ENCODE results near the gene UXS1. TPM values are rescaled to one million over a fixed set of nuclear protein-coding genes. Genes with fewer than 3 reads are reported as not detected.
"Not testable (repeated sequence)": the region's sequence is repeated elsewhere in the genome, so short reads cannot be mapped to it uniquely, and the experiment has no call there.

Gene UXS1
- total RNA-seq = 100 to 1,000 TPM in 1 of 2 donors, 10 to 100 TPM in 1; 62.0 to 105 TPM

DNA sequence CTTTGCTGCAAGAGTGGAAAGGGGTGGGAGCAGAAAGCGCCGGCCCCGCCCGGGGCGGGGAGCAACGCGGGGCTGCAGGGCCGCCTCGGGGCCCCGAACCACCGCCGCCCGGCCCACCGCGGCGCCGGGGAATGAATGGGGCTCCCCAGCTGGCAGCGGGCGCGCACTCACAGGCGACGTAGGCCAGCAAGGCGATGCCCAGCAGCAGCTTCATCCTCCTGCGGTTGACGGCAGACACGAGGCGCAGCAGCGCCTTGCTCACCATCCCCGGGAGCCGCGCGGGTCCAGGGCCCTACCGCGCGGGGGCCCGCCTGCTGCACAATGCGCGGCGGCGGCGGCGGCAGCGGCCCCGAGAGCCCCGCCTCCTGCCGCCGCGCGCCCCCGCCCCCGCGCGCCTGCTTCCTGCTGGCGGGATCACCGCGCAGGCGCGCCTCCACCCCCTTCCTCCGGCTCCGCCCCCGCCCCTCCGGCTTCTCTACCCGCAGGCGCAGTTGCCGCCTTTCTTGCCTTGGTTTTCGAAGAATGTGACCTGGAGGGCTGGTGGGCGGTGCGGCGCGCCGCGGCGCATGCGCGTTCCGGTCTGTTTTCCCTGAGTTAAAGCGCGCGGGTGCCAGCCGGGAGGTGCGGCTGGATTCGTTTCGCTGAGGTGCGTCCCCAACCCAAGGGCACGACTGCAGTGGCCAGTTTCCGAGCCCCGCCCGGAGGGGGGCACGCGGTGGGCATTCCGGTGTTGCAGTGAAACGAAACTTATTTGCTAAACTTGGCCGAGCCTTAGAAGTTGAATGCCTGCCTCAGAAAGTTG, at the start of gene UXS1:
Gene UXS1 (minus strand): TSS at position 325 of the 802 bp plus-strand sequence. CDS start 60 bp downstream, at position 265.
- Mint-ChIP-seq H3K36me3 (ENCODE audit: low read depth) (peaks cover 28% of the 10 kb centered on the region), H3K9me3 (no peaks in the 10 kb centered on the region), H3K4me3 (peak within 1 kb of the TSS; percentile 82), H3K27me3 (no peaks in the 10 kb centered on the region), H3K27ac (peak within 1 kb of the TSS; percentile 89), H3K4me1 (peaks cover 29% of the 10 kb centered on the region)
- peak; percentile 73 for ATAC-seq (replicated peaks)

DNA sequence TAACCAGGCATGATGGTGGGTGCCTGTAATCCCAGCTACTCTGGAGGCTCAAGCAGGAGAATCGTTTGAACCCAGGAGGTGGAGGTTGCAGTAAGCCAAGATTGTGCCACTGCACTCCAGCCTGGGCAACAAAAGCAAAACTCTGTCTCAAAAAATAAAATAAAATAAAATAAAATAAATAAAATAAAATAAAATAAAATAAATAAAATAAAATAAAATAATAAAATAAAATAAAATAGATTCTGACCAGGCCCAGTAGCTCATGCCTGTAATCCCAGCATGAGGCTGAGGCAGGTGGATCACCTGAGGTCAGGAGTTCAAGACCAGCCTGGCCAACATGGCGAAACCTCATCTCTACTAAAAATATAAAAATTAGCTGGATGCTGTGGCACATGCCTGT, 45.4 kb upstream of the UXS1 start:
- ATAC-seq (replicated peaks); H3K4me1 Mint-ChIP-seq; H3K27me3 Mint-ChIP-seq; H3K36me3 Mint-ChIP-seq (ENCODE audit: low read depth); H3K4me3 Mint-ChIP-seq; H3K27ac Mint-ChIP-seq: not testable (repeated sequence)
- H3K9me3 Mint-ChIP-seq = peaks cover 11% of the 10 kb centered on the region

DNA sequence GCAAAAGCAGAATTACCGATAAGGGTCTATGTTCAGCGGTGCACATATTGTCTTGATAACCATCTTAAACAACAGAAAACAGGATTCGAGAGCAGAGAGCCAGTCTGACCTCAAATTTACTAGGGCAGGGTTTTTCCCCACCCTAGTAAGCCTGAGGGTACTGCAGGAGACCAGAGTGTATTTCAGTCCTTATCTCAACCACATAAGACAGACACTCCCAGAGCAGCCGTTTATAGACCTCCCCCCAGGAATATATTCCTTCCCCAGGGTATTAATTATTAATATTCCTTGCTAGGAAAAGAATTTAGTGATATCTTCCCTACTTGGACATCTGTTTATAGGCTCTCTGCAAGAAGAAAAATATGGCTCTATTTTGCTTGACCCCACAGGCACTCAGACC, 41.3 kb upstream of the UXS1 start:
- H3K27ac Mint-ChIP-seq; ATAC-seq (replicated peaks); H3K4me3 Mint-ChIP-seq; H3K36me3 Mint-ChIP-seq (ENCODE audit: low read depth); H3K27me3 Mint-ChIP-seq; H3K4me1 Mint-ChIP-seq: not testable (repeated sequence)
- peaks cover 18% of the 10 kb centered on the region for H3K9me3 Mint-ChIP-seq

DNA sequence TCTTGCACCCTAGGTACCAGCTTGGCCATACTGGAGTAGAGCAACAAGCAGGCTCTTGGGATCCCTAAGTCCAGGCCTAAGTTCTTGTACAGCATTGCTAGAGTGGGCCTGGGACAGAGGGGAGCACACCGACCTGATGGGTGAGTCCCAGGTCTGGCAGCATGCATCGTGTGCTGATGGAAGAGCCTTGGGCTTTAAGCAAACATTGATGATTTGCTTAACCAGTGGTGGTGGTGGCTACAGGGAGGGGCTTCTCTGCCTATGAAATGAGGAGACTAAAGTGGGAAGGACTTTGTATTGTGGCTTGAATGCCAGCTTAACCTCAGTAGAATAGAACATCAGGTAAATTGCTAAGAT, 39.2 kb upstream of the UXS1 start:
- H3K27me3 Mint-ChIP-seq = peaks cover 7% of the 10 kb centered on the region
- no peak overlapping the region for H3K27ac Mint-ChIP-seq
- H3K4me3 Mint-ChIP-seq = no peak overlapping the region
- H3K4me1 Mint-ChIP-seq = no peaks in the 10 kb centered on the region
- no peak for ATAC-seq (replicated peaks)
- H3K9me3 Mint-ChIP-seq = peaks cover 18% of the 10 kb centered on the region
- no peaks in the 10 kb centered on the region for H3K36me3 Mint-ChIP-seq (ENCODE audit: low read depth)

DNA sequence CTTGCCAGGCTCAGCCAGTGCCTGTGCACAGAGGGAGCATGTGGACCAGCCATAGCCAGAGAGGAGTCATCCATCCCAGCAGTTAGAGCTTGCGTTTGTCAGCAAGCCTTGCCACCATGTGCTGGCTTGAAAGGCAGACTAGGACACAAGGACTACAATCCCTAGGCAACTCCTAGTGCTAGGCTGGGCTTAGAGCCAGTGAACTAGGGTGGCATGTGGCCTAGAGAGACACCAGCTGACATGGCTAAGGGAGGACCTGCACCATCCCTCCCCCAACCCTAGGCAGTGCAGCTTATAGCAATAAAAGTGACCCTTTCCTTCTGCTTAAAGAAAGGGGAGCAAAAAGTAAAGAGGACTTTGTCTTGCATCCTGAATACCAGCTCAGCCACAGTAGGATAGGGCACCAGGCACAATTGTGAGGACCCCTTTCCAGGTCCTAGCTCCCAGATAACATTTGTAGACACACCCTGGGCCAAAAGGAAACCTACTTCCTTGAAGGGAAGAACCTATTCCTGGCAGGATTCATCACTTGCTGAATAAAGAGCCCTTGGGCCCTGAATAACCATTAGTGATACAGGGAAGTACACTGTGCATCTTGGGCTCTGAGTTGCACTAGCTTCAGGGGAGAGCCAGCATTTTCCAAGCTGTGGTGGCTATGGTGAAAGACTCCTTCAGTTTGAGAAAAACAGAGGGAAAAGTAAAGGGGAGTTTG, 38.7 kb upstream of the UXS1 start:
- Mint-ChIP-seq H3K4me1 (no peaks in the 10 kb centered on the region), H3K27ac (no peak overlapping the region), H3K9me3 (peaks cover 18% of the 10 kb centered on the region), H3K27me3 (peaks cover 7% of the 10 kb centered on the region), H3K4me3 (no peak overlapping the region), H3K36me3 (ENCODE audit: low read depth) (no peaks in the 10 kb centered on the region)
- ATAC-seq (replicated peaks) = no peak

DNA sequence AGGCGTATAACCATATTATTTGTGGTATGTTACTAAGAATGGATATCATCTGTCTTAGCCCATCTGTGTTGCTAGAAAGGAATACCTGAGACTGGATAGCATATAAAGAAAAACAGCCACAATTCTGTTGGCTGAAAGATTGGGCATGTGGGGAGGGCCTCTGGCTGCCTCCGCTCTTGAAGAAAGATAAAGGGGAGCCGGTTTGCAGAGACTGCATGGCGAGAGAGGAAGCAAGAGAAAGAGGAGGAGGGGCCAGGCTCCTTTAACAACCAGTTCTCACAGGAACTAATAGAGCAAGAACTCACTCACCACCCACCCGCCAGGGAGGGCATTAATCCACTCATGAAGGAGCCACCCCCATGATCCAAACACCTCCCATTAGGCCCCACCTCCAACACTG, 29.2 kb upstream of the UXS1 start:
- H3K9me3 Mint-ChIP-seq = no peaks in the 10 kb centered on the region
- H3K27me3 Mint-ChIP-seq = no peaks in the 10 kb centered on the region
- H3K4me1 Mint-ChIP-seq = no peaks in the 10 kb centered on the region
- H3K36me3 Mint-ChIP-seq (ENCODE audit: low read depth) = no peaks in the 10 kb centered on the region
- no peak for ATAC-seq (replicated peaks)
- no peak overlapping the region for H3K4me3 Mint-ChIP-seq
- no peak overlapping the region for H3K27ac Mint-ChIP-seq

DNA sequence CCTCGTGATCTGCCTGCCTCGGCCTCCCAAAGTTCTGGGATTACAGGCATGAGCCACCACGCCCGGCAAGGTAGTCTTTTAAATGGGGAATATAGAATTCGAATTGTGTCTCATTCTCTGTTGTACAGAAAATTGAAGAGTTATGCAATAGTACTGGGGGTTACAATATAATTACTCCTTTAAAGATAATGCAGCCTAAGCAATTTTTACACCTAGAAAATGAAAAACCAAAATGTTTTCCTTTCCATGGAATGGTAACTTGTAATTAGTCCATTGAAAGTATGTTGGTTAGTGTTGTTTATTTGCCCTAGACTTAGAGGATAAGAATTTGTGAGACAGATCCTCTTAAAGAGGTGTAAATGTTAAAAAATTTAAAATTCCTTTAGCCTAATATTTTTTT, 28.0 kb upstream of the UXS1 start:
- H3K36me3 Mint-ChIP-seq (ENCODE audit: low read depth); H3K4me3 Mint-ChIP-seq; ATAC-seq (replicated peaks); H3K9me3 Mint-ChIP-seq; H3K4me1 Mint-ChIP-seq; H3K27me3 Mint-ChIP-seq; H3K27ac Mint-ChIP-seq: not testable (repeated sequence)

DNA sequence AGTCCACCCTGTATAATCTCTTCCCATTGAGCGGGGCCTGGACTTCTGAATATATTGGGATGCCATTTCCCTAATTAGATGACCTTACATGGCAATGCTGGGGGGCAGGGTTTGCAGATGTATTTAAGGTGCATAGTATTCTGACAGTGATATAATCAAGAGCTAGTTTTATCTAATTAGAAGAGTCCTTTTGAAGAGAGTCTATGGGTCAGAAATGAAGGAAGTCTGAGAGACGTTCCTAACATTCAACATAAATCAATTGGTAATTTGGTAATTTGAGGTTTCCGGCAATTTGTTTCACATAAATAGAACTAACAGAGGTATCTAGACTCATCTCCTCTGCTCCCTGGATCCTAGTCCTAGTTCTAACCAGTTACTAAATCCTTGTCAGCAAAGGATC, 25.7 kb upstream of the UXS1 start:
- H3K27me3 Mint-ChIP-seq = no peaks in the 10 kb centered on the region
- no peaks in the 10 kb centered on the region for H3K36me3 Mint-ChIP-seq (ENCODE audit: low read depth)
- no peak overlapping the region for H3K27ac Mint-ChIP-seq
- no peaks in the 10 kb centered on the region for H3K9me3 Mint-ChIP-seq
- no peak overlapping the region for H3K4me3 Mint-ChIP-seq
- ATAC-seq (replicated peaks) = no peak
- H3K4me1 Mint-ChIP-seq = no peaks in the 10 kb centered on the region

GRCh38 chr2:106219157-106219556, 25.1 kb upstream of the UXS1 start:
- H3K36me3 Mint-ChIP-seq (ENCODE audit: low read depth); ATAC-seq (replicated peaks); H3K9me3 Mint-ChIP-seq; H3K4me3 Mint-ChIP-seq; H3K27ac Mint-ChIP-seq; H3K4me1 Mint-ChIP-seq; H3K27me3 Mint-ChIP-seq: not testable (repeated sequence)

- Mint-ChIP-seq H3K4me3 (no peak overlapping the region), H3K36me3 (ENCODE audit: low read depth) (no peaks in the 10 kb centered on the region), H3K9me3 (peaks cover 18% of the 10 kb centered on the region), H3K27ac (no peak overlapping the region), H3K27me3 (peaks cover 3% of the 10 kb centered on the region), H3K4me1 (peaks cover 5% of the 10 kb centered on the region)
- ATAC-seq (replicated peaks) = no peak
Observed at GRCh38 chr2:106208874-106209273, 14.8 kb upstream of the UXS1 start.

GRCh38 chr2:106208399-106208798, 14.3 kb upstream of the UXS1 start:
- H3K4me1 Mint-ChIP-seq = peaks cover 5% of the 10 kb centered on the region
- H3K27me3 Mint-ChIP-seq = peaks cover 3% of the 10 kb centered on the region
- ATAC-seq (replicated peaks) = no peak
- H3K4me3 Mint-ChIP-seq = no peak overlapping the region
- no peak overlapping the region for H3K27ac Mint-ChIP-seq
- no peaks in the 10 kb centered on the region for H3K36me3 Mint-ChIP-seq (ENCODE audit: low read depth)
- peaks cover 18% of the 10 kb centered on the region for H3K9me3 Mint-ChIP-seq

GRCh38 chr2:106207246-106207645, 13.1 kb upstream of the UXS1 start:
- Mint-ChIP-seq H3K4me3 (no peak overlapping the region), H3K9me3 (peaks cover 18% of the 10 kb centered on the region), H3K36me3 (ENCODE audit: low read depth) (no peaks in the 10 kb centered on the region), H3K27ac (no peak overlapping the region), H3K27me3 (peaks cover 3% of the 10 kb centered on the region), H3K4me1 (peaks cover 5% of the 10 kb centered on the region)
- no peak for ATAC-seq (replicated peaks)

DNA sequence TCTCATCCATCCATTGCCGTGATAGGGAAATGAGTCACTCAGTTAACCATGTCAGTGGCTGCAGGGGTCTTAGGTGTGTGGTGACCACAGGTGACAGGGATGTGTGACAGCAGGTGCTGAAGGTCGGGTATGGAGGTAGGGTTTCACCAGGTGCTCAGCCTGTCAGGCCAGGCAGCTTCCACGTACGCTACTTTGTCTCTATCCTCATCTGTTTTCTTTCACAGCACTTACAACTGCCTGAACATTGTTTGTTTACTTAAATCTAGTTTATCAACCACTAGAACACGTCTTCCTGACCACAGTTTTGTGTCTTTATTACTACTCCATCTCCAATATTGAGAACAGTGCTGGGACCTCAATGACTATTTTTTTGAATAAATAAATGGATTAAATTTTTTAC, 11.4 kb upstream of the UXS1 start:
- Mint-ChIP-seq H3K4me1 (peaks cover 5% of the 10 kb centered on the region), H3K27me3 (peaks cover 3% of the 10 kb centered on the region), H3K36me3 (ENCODE audit: low read depth) (no peaks in the 10 kb centered on the region), H3K4me3 (no peak overlapping the region), H3K9me3 (peaks cover 18% of the 10 kb centered on the region), H3K27ac (no peak overlapping the region)
- ATAC-seq (replicated peaks) = peak; percentile 69

GRCh38 chr2:106204551-106204950, 10.4 kb upstream of the UXS1 start:
- ATAC-seq (replicated peaks) = peak; percentile 66
- not testable (repeated sequence) for H3K27ac Mint-ChIP-seq; H3K4me1 Mint-ChIP-seq; H3K27me3 Mint-ChIP-seq; H3K4me3 Mint-ChIP-seq; H3K36me3 Mint-ChIP-seq (ENCODE audit: low read depth)
- peaks cover 18% of the 10 kb centered on the region for H3K9me3 Mint-ChIP-seq

DNA sequence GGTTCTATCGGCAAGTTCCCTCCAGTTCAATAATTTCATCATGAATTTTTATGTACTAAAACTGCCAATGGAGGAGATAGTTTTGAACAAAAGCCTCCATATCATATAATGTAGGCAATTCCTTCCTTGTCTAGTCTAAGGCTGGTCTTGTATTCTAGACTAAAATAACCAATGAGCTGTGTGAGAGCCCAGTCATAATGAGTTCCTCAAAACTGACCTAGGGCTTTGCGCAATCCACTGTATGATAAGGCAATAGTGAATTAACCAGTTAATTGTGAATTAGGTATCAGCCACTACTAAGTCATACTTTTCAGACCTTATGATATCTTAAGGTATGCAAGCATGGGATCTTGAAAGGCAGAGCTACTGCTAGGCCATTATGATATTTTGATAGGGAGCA, 7.6 kb upstream of the UXS1 start:
- H3K4me3 Mint-ChIP-seq = no peak overlapping the region
- peaks cover 5% of the 10 kb centered on the region for H3K4me1 Mint-ChIP-seq
- H3K9me3 Mint-ChIP-seq = peaks cover 2% of the 10 kb centered on the region
- ATAC-seq (replicated peaks) = no peak
- no peaks in the 10 kb centered on the region for H3K36me3 Mint-ChIP-seq (ENCODE audit: low read depth)
- H3K27me3 Mint-ChIP-seq = no peaks in the 10 kb centered on the region
- H3K27ac Mint-ChIP-seq = no peak overlapping the region
